Liver (tissue), 2 donors: ENCODE measurements around the gene PI4K2A.

ENCODE experiments used
- RAD21 ChIP-seq, 2 donors: IDR thresholded peaks; 2 replicates each; pipeline ENCODE4 v1.6.1; 2016; ENCODE audit warnings: antibody characterized with exemption in 2 of 2, mild to moderate bottlenecking in 2 of 2
- TAF1 ChIP-seq: conservative IDR thresholded peaks from 2 replicates; pipeline ENCODE4 v1.6.1; 2016; ENCODE audit warnings: antibody characterized with exemption, mild to moderate bottlenecking
- TF ChIP-seq, protein P1 (sequence below): IDR thresholded peaks from 2 replicates; pipeline ENCODE4 v1.6.1; 2016; ENCODE audit warnings: antibody characterized with exemption, mild to moderate bottlenecking
- donor health status: healthy.

DNA sequence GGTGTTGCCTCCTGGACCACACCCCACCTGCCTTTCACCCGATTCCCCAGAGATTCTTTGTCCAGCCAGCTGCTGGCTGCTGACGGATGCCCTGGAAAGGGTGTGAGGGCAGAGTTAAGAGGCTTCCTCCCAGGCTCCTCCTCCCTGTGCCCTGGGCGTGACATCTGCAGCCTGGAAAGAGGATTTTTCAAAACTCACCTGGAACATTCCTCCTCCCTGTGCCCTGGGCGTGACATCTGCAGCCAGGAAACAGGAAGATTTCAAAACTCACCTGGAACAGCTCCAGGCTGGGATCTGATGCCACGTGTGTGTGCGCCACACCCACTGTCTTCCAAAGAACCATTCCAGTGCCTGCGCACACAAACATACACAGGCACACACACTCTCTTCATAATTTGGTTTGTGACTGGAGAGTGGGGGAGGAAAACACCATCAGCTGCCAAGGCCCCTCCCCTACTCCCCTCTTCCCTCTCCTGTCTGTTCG is 78.2 kb downstream of the PI4K2A start:
- TF ChIP-seq, protein P1, sequence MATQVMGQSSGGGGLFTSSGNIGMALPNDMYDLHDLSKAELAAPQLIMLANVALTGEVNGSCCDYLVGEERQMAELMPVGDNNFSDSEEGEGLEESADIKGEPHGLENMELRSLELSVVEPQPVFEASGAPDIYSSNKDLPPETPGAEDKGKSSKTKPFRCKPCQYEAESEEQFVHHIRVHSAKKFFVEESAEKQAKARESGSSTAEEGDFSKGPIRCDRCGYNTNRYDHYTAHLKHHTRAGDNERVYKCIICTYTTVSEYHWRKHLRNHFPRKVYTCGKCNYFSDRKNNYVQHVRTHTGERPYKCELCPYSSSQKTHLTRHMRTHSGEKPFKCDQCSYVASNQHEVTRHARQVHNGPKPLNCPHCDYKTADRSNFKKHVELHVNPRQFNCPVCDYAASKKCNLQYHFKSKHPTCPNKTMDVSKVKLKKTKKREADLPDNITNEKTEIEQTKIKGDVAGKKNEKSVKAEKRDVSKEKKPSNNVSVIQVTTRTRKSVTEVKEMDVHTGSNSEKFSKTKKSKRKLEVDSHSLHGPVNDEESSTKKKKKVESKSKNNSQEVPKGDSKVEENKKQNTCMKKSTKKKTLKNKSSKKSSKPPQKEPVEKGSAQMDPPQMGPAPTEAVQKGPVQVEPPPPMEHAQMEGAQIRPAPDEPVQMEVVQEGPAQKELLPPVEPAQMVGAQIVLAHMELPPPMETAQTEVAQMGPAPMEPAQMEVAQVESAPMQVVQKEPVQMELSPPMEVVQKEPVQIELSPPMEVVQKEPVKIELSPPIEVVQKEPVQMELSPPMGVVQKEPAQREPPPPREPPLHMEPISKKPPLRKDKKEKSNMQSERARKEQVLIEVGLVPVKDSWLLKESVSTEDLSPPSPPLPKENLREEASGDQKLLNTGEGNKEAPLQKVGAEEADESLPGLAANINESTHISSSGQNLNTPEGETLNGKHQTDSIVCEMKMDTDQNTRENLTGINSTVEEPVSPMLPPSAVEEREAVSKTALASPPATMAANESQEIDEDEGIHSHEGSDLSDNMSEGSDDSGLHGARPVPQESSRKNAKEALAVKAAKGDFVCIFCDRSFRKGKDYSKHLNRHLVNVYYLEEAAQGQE: peak; percentile 72
- TF ChIP-seq RAD21 (IDR thresholded peaks at IDR 0.05) (peak; percentile 20 to 29), TAF1 (no peak)
